ENCODE data around the gene WDR45B. TPM values are rescaled to one million over a fixed set of nuclear protein-coding genes. Genes with fewer than 3 reads are reported as not detected.

WDR45B gene
- total RNA-seq, 2 experiments from 2014 or later: 61.7 to 81.9 TPM

GRCh38 chr17:82596296-82596695 is 51.9 kb downstream of the WDR45B start:
- ChIA-PET POLR2A (no interaction called here), CTCF (ENCODE audit: unreplicated experiment) (no interaction called here)
- peaks cover 26% of the 10 kb centered on the region for H3K4me1 ChIP-seq (ENCODE audit: insufficient read depth, low read length, poor library complexity, severe bottlenecking)
- no peak overlapping the region for H2AFZ ChIP-seq (ENCODE audit: low read length)
- no peak overlapping the region for H3K4me2 ChIP-seq (ENCODE audit: low read length)
- H3K9me3 ChIP-seq (ENCODE audit: low read length): no peaks in the 10 kb centered on the region
- peaks cover 89% of the 10 kb centered on the region for H3K36me3 ChIP-seq (ENCODE audit: insufficient read depth, low read length)
- intact Hi-C loops (cut with micrococcal nuclease; ENCODE audit: unreplicated experiment): no loop called here
- BruUV-seq (replicated peaks): no TSS peak
- no peaks in the 10 kb centered on the region for H3K79me2 ChIP-seq (ENCODE audit: insufficient read depth, low read depth, low read length)
- no peak for TF ChIP-seq CTCF (conservative IDR thresholded peaks at IDR 0.05; ENCODE audit: low read length)
- no peak for TF ChIP-seq EZH2phosphoT487 (IDR thresholded peaks at IDR 0.05; ENCODE audit: borderline replicate concordance, low read depth, low read length)
- no peaks in the 10 kb centered on the region for H3K9me2 ChIP-seq (ENCODE audit: insufficient read depth, low read length)
- DNase-seq (ENCODE audit: low spot score): no peak
- no peaks in the 10 kb centered on the region for H4K20me1 ChIP-seq (ENCODE audit: insufficient read depth, low read length)
- no peak overlapping the region for H3K4me3 ChIP-seq (ENCODE audit: low read depth, low read length, poor library complexity, severe bottlenecking)
- no peak overlapping the region for H3K27ac ChIP-seq (ENCODE audit: low read depth, low read length, poor library complexity, severe bottlenecking)

GRCh38 chr17:82595893-82596292 is 52.4 kb downstream of the WDR45B start:
- CTCF ChIA-PET (ENCODE audit: unreplicated experiment): no interaction called here

More at GRCh38 chr17:82595893-82596292, 52.4 kb downstream of the WDR45B start:
- Histone ChIP-seq H4K20me1 (ENCODE audit: insufficient read depth, low read length) (no peaks in the 10 kb centered on the region), H3K36me3 (ENCODE audit: insufficient read depth, low read length) (peaks cover 89% of the 10 kb centered on the region), H3K4me3 (ENCODE audit: low read depth, low read length, poor library complexity, severe bottlenecking) (no peak overlapping the region), H3K27ac (ENCODE audit: low read depth, low read length, poor library complexity, severe bottlenecking) (no peak overlapping the region), H3K9me2 (ENCODE audit: insufficient read depth, low read length) (no peaks in the 10 kb centered on the region), H3K9me3 (ENCODE audit: low read length) (no peaks in the 10 kb centered on the region), H2AFZ (ENCODE audit: low read length) (no peak overlapping the region), H3K4me1 (ENCODE audit: insufficient read depth, low read length, poor library complexity, severe bottlenecking) (peaks cover 26% of the 10 kb centered on the region), H3K79me2 (ENCODE audit: insufficient read depth, low read depth, low read length) (no peaks in the 10 kb centered on the region), H3K4me2 (ENCODE audit: low read length) (no peak overlapping the region)
- POLR2A ChIA-PET: interaction anchor here (0.6 kb wide), 1 partner anchor 94 kb away, joined by 5 read pairs; no protein-coding TSS in a partner anchor
- intact Hi-C loops (cut with micrococcal nuclease; ENCODE audit: unreplicated experiment): no loop called here
- DNase-seq (ENCODE audit: low spot score): no peak
- BruUV-seq (replicated peaks): no TSS peak
- TF ChIP-seq EZH2phosphoT487 (IDR thresholded peaks at IDR 0.05; ENCODE audit: borderline replicate concordance, low read depth, low read length): no peak
- TF ChIP-seq CTCF (conservative IDR thresholded peaks at IDR 0.05; ENCODE audit: low read length): no peak
